HCT116 (cell line): ENCODE results near the gene SLC23A1. TPM values are rescaled to one million over a fixed set of nuclear protein-coding genes. Genes with fewer than 3 reads are reported as not detected.

ENCODE experiments used
- ATAC-seq: fragments of 200-7000 bp; cut with Tn5 transposase; 2 replicates; pipeline ENCODE4 v1.9.1; 2020; ENCODE audit warnings: mild to moderate bottlenecking, moderate library complexity
- BruUV-seq: library from RNA; stranded (reverse); fragments of 400-500 nt; replicated peaks from 2 replicates; lab custom pipeline; 2021; lab: Mats Ljungman, UMichigan
- CTCF ChIA-PET: fragments of 300-600 bp; sonication (Branson Sonifier 250); formaldehyde crosslinking; loops from one replicate; lab custom pipeline; 2021; ENCODE audit warnings: antibody characterized with exemption; lab: Charles Lee
- POLR2A ChIA-PET: fragments of 300-600, 350-600 bp; sonication (Branson Sonifier 250); formaldehyde crosslinking; loops from one replicate; lab custom pipeline; 2021; ENCODE audit warnings: antibody characterized with exemption; lab: Charles Lee
- RAD21 ChIA-PET, 2 experiments: fragments of 300-600 bp; sonication (Branson Sonifier 250); formaldehyde crosslinking; loops; one replicate each; lab custom pipeline; 2023; ENCODE audit warnings: low total read pairs in 2 of 2; ENCODE audit not compliant: uncharacterized antibody in 2 of 2, unreplicated experiment in 2 of 2, low non-redundant PET in 1 of 2; lab: Charles Lee
- DNase-seq: peaks from one replicate; pipeline ENCODE4 v3.0.0-alpha.2; 2010; ENCODE audit warnings: low read depth, low spot score
- H2AFZ ChIP-seq: fragments of 200-600 bp; shearing (Covaris generic), sonication (generic); 2 replicates; pipeline ENCODE4 v1.6.1; 2017; ENCODE audit warnings: low read depth, mixed run types, mixed read lengths, antibody characterized with exemption, low read length; ENCODE audit not compliant: poor library complexity, severe bottlenecking
- H3K27ac ChIP-seq: 2 replicates; pipeline ENCODE4 v1.5.1; 2012; ENCODE audit warnings: low read depth, low read length
- H3K27me3 ChIP-seq: fragments of 200-600 bp; sonication (generic); 2 replicates; pipeline ENCODE4 v1.6.1; 2016; ENCODE audit warnings: mixed run types, low read length, mixed read lengths; ENCODE audit not compliant: insufficient read depth
- H3K36me3 ChIP-seq, 2 experiments: fragments of 200-500 bp in 1 of 2; fragments of 200-600 bp in 1 of 2; sonication (Bioruptor generic) in 1 of 2; sonication (generic) in 1 of 2; 2 replicates each; pipeline versions ENCODE4 v1.5.1 to v1.6.1; 2014 to 2016; ENCODE audit warnings: low read length in 2 of 2, inconsistent platforms in 1 of 2, mixed read lengths in 1 of 2, mixed run types in 1 of 2; ENCODE audit not compliant: insufficient read depth in 2 of 2, control insufficient read depth in 1 of 2
- H3K4me1 ChIP-seq, 2 experiments: fragments of 200-600 bp in 1 of 2; sonication (generic) in 1 of 2; 2 replicates each; pipeline versions ENCODE4 v1.5.1 to v1.6.1; 2012 to 2017; ENCODE audit warnings: low read length in 2 of 2, inconsistent platforms in 1 of 2, mild to moderate bottlenecking in 1 of 2, mixed read lengths in 1 of 2, mixed run types in 1 of 2, moderate library complexity in 1 of 2; ENCODE audit not compliant: insufficient read depth in 2 of 2, control insufficient read depth in 1 of 2
- H3K4me2 ChIP-seq: fragments of 200-600 bp; sonication (generic); 2 replicates; pipeline ENCODE4 v1.6.1; 2017; ENCODE audit warnings: mixed run types, low read length, mixed read lengths
- H3K4me3 ChIP-seq, 2 experiments: fragments of 200-600 bp in 1 of 2; sonication (generic) in 1 of 2; replicated peaks in 1 of 2; 2 replicates each; pipeline ENCODE4 v1.5.1; 2011 to 2016; ENCODE audit warnings: low read length in 2 of 2, control low read depth in 1 of 2, low read depth in 1 of 2, mild to moderate bottlenecking in 1 of 2, mixed read lengths in 1 of 2, mixed run types in 1 of 2
- H3K79me2 ChIP-seq: fragments of 200-600 bp; sonication (generic); 2 replicates; pipeline ENCODE4 v1.6.1; 2017; ENCODE audit warnings: mild to moderate bottlenecking, mixed run types, low read length, moderate library complexity, mixed read lengths; ENCODE audit not compliant: insufficient read depth
- H3K9ac ChIP-seq: fragments of 200-600 bp; sonication (generic); 2 replicates; pipeline ENCODE4 v1.6.1; 2016; ENCODE audit warnings: low read length, mixed read lengths
- H3K9me2 ChIP-seq: fragments of 200-600 bp; sonication (generic), shearing (Covaris generic); 2 replicates; pipeline ENCODE4 v1.6.1; 2017; ENCODE audit warnings: mixed run types, mild to moderate bottlenecking, moderate library complexity; ENCODE audit not compliant: insufficient read depth
- H3K9me3 ChIP-seq, 2 experiments: fragments of 200-500 bp in 1 of 2; fragments of 200-600 bp in 1 of 2; sonication (Bioruptor generic) in 1 of 2; sonication (generic) in 1 of 2; 2 replicates each; pipeline ENCODE4 v1.6.1; 2014 to 2017; ENCODE audit warnings: low read length in 2 of 2, mixed read lengths in 2 of 2, inconsistent platforms in 1 of 2, low read depth in 1 of 2, mild to moderate bottlenecking in 1 of 2, mixed run types in 1 of 2, moderate library complexity in 1 of 2; ENCODE audit not compliant: control insufficient read depth in 1 of 2, insufficient read depth in 1 of 2
- H4K20me1 ChIP-seq: fragments of 200-600 bp; sonication (generic), shearing (Covaris generic); 2 replicates; pipeline ENCODE4 v1.6.1; 2017; ENCODE audit warnings: mixed run types, mild to moderate bottlenecking, moderate library complexity; ENCODE audit not compliant: insufficient read depth
- CBX3 ChIP-seq: IDR thresholded peaks from 2 replicates; pipeline ENCODE4 v1.6.1; 2012; ENCODE audit warnings: low read depth
- CEBPB ChIP-seq: IDR thresholded peaks from 2 replicates; pipeline ENCODE4 v1.6.1; 2012; ENCODE audit warnings: low read depth
- EZH2phosphoT487 ChIP-seq: fragments of 200-600 bp; IDR thresholded peaks from 2 replicates; pipeline ENCODE4 v1.6.1; 2018; ENCODE audit warnings: antibody characterized with exemption, borderline replicate concordance
- FOSL1 ChIP-seq: IDR thresholded peaks from 2 replicates; pipeline ENCODE4 v1.6.1; 2012; ENCODE audit warnings: low read depth
- JUND ChIP-seq: IDR thresholded peaks from 2 replicates; pipeline ENCODE4 v1.6.1; 2012
- POLR2AphosphoS5 ChIP-seq: IDR thresholded peaks from 2 replicates; pipeline ENCODE4 v1.6.1; 2011; ENCODE audit warnings: mild to moderate bottlenecking, low read depth, low read length, moderate library complexity
- SIN3A ChIP-seq: IDR thresholded peaks from 2 replicates; pipeline ENCODE4 v1.6.1; 2012; ENCODE audit warnings: low read depth
- SP1 ChIP-seq: IDR thresholded peaks from 2 replicates; pipeline ENCODE4 v1.6.1; 2012; ENCODE audit warnings: low read depth
- SRF ChIP-seq: IDR thresholded peaks from 2 replicates; pipeline ENCODE4 v1.6.1; 2012; ENCODE audit warnings: low read depth
- YY1 ChIP-seq: IDR thresholded peaks from 2 replicates; pipeline ENCODE4 v1.6.1; 2011; ENCODE audit warnings: low read length, low read depth, moderate library complexity, mild to moderate bottlenecking; ENCODE audit not compliant: insufficient replicate concordance; ENCODE audit errors: extremely low read depth
- ZFX ChIP-seq: fragments of 450-650 bp; IDR thresholded peaks from 2 replicates; pipeline ENCODE4 v1.6.1; 2017
- ZNF274 ChIP-seq: fragments of 200-500 bp; sonication (Bioruptor generic); IDR thresholded peaks from 2 replicates; pipeline ENCODE4 v1.6.1; 2014; ENCODE audit warnings: mild to moderate bottlenecking, low read depth, low read length, inconsistent platforms
- intact Hi-C: fragments of 100-400 bp; cut with micrococcal nuclease; formaldehyde crosslinking; loops from 2 replicates; pipeline ENCODE4 v1.10.0; 2022
- total RNA-seq: library from RNA; stranded (reverse); gene quantifications from one replicate; pipeline ENCODE4 v1.2.1, GENCODE V29; 2021; ENCODE audit not compliant: unreplicated experiment
- TF ChIP-seq, protein P1 (sequence below), 3 experiments: fragments of 200-600 bp in 1 of 3; sonication (generic) in 1 of 3; IDR thresholded peaks in 2 of 3; conservative IDR thresholded peaks in 1 of 3; 2 replicates each; pipeline ENCODE4 v1.5.1; 2012 to 2017; ENCODE audit warnings: low read depth in 2 of 3, low read length in 2 of 3, antibody characterized with exemption in 1 of 3, borderline replicate concordance in 1 of 3, control low read depth in 1 of 3, mild to moderate bottlenecking in 1 of 3, mixed read lengths in 1 of 3, mixed run types in 1 of 3, moderate library complexity in 1 of 3; ENCODE audit not compliant: insufficient read depth in 1 of 3

Gene SLC23A1
- total RNA-seq, 1 experiment from 2014 or later, result not detected

DNA sequence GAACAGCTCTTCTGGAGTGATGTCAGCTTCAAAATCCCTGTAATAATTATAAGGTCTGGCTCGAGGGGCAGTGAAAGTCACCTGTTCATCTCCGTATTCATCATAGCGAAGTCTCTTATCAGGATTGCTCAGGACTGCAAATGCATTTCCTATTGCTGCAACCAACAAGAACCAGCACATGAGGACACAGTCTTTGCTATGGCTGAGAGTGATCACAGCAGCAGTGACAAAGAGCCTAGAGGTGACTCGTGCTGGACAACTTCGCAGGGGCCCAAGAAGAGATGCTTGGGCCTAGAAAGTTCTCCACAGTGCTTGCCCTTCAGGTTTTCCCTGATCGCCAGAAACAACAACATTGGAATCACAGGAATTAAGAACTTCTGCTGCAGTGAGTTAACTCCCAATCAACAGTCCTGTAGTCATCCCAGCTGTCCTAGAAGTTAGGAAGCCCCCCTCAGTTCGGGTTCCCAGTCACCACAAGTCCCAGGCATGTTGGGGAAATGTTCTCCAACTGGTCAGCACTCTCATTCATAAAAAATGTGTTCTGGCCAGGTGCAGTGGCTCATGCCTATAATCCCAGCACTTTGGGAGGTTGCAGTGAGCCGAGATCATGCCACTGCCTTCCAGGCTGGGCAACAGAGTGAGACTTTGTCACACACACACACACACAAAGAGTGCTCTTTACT lies 43.2 kb upstream of the SLC23A1 start:
- CTCF ChIA-PET, result interaction anchor here (1.1 kb wide), 1 partner anchor 87 kb away, joined by 3 read pairs; no protein-coding TSS in a partner anchor
- H4K20me1 ChIP-seq, result no peaks in the 10 kb centered on the region
- no peaks in the 10 kb centered on the region for H3K36me3 ChIP-seq
- TF ChIP-seq FOSL1 (no peak), JUND (no peak), ZFX (no peak), EZH2phosphoT487 (no peak), CBX3 (no peak), POLR2AphosphoS5 (no peak), SIN3A (no peak), SRF (no peak), SP1 (no peak), YY1 (no peak), ZNF274 (no peak), CEBPB (no peak)
- TF ChIP-seq, protein P1, sequence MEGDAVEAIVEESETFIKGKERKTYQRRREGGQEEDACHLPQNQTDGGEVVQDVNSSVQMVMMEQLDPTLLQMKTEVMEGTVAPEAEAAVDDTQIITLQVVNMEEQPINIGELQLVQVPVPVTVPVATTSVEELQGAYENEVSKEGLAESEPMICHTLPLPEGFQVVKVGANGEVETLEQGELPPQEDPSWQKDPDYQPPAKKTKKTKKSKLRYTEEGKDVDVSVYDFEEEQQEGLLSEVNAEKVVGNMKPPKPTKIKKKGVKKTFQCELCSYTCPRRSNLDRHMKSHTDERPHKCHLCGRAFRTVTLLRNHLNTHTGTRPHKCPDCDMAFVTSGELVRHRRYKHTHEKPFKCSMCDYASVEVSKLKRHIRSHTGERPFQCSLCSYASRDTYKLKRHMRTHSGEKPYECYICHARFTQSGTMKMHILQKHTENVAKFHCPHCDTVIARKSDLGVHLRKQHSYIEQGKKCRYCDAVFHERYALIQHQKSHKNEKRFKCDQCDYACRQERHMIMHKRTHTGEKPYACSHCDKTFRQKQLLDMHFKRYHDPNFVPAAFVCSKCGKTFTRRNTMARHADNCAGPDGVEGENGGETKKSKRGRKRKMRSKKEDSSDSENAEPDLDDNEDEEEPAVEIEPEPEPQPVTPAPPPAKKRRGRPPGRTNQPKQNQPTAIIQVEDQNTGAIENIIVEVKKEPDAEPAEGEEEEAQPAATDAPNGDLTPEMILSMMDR (IDR thresholded peaks at IDR 0.05 in 2 of 3, conservative IDR thresholded peaks at IDR 0.05 in 1 of 3; ENCODE audit: borderline replicate concordance in 1 of 3, insufficient read depth in 1 of 3, low read depth in 2 of 3, low read length in 2 of 3), result no peak
- POLR2A ChIA-PET, result no interaction called here
- no peak overlapping the region for H3K9ac ChIP-seq
- intact Hi-C loops, result no loop called here
- no peak overlapping the region for H3K27ac ChIP-seq
- H3K4me2 ChIP-seq, result no peak overlapping the region
- RAD21 ChIA-PET, result no interaction called here
- no peaks in the 10 kb centered on the region for H3K4me1 ChIP-seq
- no peak overlapping the region for H3K4me3 ChIP-seq
- H3K9me2 ChIP-seq, result no peaks in the 10 kb centered on the region
- H2AFZ ChIP-seq, result no peak overlapping the region
- no peak for ATAC-seq
- no TSS peak for BruUV-seq
- H3K79me2 ChIP-seq, result no peaks in the 10 kb centered on the region
- DNase-seq, result no peak
- no peaks in the 10 kb centered on the region for H3K27me3 ChIP-seq
- no peaks in the 10 kb centered on the region for H3K9me3 ChIP-seq
